Endothelial cell of umbilical vein (primary cell): ENCODE measurements around the gene GREB1. TPM values are rescaled to one million over a fixed set of nuclear protein-coding genes. Genes with fewer than 3 reads are reported as not detected.

Experiments used
- BruUV-seq: library from RNA; stranded (reverse); fragments of 400-500 nt; replicated peaks from 2 replicates; lab custom pipeline; 2021; lab: Mats Ljungman, UMichigan
- CTCF ChIA-PET: fragments of 300-600, 350-600 bp; sonication (Branson Sonifier 250); formaldehyde crosslinking; loops from one replicate; lab custom pipeline; 2021; ENCODE audit warnings: antibody characterized with exemption, inconsistent platforms; lab: Charles Lee
- POLR2A ChIA-PET: fragments of 300-600, 350-600 bp; sonication (Branson Sonifier 250); formaldehyde crosslinking; loops from one replicate; lab custom pipeline; 2021; ENCODE audit warnings: antibody characterized with exemption, inconsistent platforms; lab: Charles Lee
- DNase-seq: peaks from one replicate; pipeline ENCODE4 v3.0.0-alpha.2; 2011; ENCODE audit warnings: low read depth, low spot score
- FAIRE-seq: peaks from 2 replicates; lab custom pipeline; 2011; peaks lifted over from hg19 to GRCh38; lab: Jason Lieb, UNC
- H2AFZ ChIP-seq: 2 replicates; pipeline ENCODE4 v1.6.0; 2012; ENCODE audit warnings: low read depth, low read length, control low read depth, inconsistent platforms
- H3K27ac ChIP-seq: 2 replicates; pipeline ENCODE4 v1.5.1; 2011; ENCODE audit warnings: low read depth, mild to moderate bottlenecking, control low read depth, low read length, moderate library complexity; ENCODE audit not compliant: insufficient read depth
- H3K27me3 ChIP-seq, 2 experiments: 2 replicates each; pipeline versions ENCODE4 v1.6.0 to v1.6.1; 2011; ENCODE audit warnings: low read length in 2 of 2, mixed read lengths in 1 of 2; ENCODE audit not compliant: control insufficient read depth in 2 of 2, insufficient read depth in 2 of 2
- H3K36me3 ChIP-seq, 2 experiments: 2 replicates in 1 of 2; 3 replicates in 1 of 2; pipeline ENCODE4 v1.5.1; 2011; ENCODE audit warnings: low read length in 2 of 2, mild to moderate bottlenecking in 1 of 2, moderate library complexity in 1 of 2; ENCODE audit not compliant: control insufficient read depth in 2 of 2, insufficient read depth in 2 of 2; ENCODE audit errors: extremely low read depth in 1 of 2
- H3K4me1 ChIP-seq: 3 replicates; pipeline ENCODE4 v1.5.1; 2011; ENCODE audit warnings: mild to moderate bottlenecking, low read length; ENCODE audit not compliant: control insufficient read depth, insufficient read depth; ENCODE audit errors: extremely low read depth
- H3K4me2 ChIP-seq: 2 replicates; pipeline ENCODE4 v1.6.1; 2011; ENCODE audit warnings: low read length, control low read depth, mixed read lengths; ENCODE audit not compliant: insufficient read depth
- H3K4me3 ChIP-seq, 3 experiments: fragments of 200-600 bp in 1 of 3; sonication (generic), shearing (Covaris generic) in 1 of 3; replicated peaks in 1 of 3; 2 replicates each; pipeline ENCODE4 v1.5.1; 2011 to 2016; ENCODE audit warnings: control low read depth in 3 of 3, low read length in 3 of 3, mild to moderate bottlenecking in 2 of 3, inconsistent platforms in 1 of 3, low read depth in 1 of 3, moderate library complexity in 1 of 3; ENCODE audit not compliant: insufficient read depth in 1 of 3
- H3K79me2 ChIP-seq: 2 replicates; pipeline ENCODE4 v1.6.0; 2012; ENCODE audit warnings: low read length, inconsistent platforms; ENCODE audit not compliant: control insufficient read depth, insufficient read depth
- H3K9ac ChIP-seq: replicated peaks from 2 replicates; pipeline ENCODE3; 2011; ENCODE audit warnings: low read length, control low read depth; ENCODE audit not compliant: insufficient read depth; ENCODE audit errors: extremely low read depth
- H3K9me1 ChIP-seq: replicated peaks from 3 replicates; pipeline ENCODE4 v1.6.0; 2011; ENCODE audit warnings: mild to moderate bottlenecking, low read length; ENCODE audit not compliant: control insufficient read depth, insufficient read depth; ENCODE audit errors: extremely low read depth
- H3K9me3 ChIP-seq: replicated peaks from 2 replicates; pipeline ENCODE4 v1.5.1; 2012; ENCODE audit warnings: low read length, inconsistent platforms; ENCODE audit not compliant: control insufficient read depth, insufficient read depth
- H4K20me1 ChIP-seq: replicated peaks from 2 replicates; pipeline ENCODE3; 2011; ENCODE audit warnings: mild to moderate bottlenecking, low read length; ENCODE audit not compliant: control insufficient read depth, insufficient read depth; ENCODE audit errors: extremely low read depth
- EZH2 ChIP-seq: IDR thresholded peaks from 2 replicates; pipeline ENCODE4 v1.6.1; 2012; ENCODE audit warnings: borderline replicate concordance, low read depth, mild to moderate bottlenecking, moderate library complexity, low read length, inconsistent platforms; ENCODE audit not compliant: severe bottlenecking
- FOS ChIP-seq: IDR thresholded peaks from 2 replicates; pipeline ENCODE4 v1.6.1; 2011; ENCODE audit warnings: mild to moderate bottlenecking, low read length, moderate library complexity, borderline replicate concordance; ENCODE audit not compliant: insufficient read depth
- GATA2 ChIP-seq: IDR thresholded peaks from 2 replicates; pipeline ENCODE4 v1.7.0; 2011; ENCODE audit warnings: low read depth, mild to moderate bottlenecking, moderate library complexity, mixed read lengths, low read length; ENCODE audit not compliant: insufficient read length, insufficient read depth
- JUN ChIP-seq: IDR thresholded peaks from 2 replicates; pipeline ENCODE4 v1.6.1; 2011; ENCODE audit warnings: borderline replicate concordance, low read depth; ENCODE audit not compliant: insufficient read length, insufficient read depth
- MYC ChIP-seq: IDR thresholded peaks from one replicate; pipeline ENCODE4 v1.6.1; 2011; ENCODE audit warnings: mild to moderate bottlenecking, low read depth, low read length
- POLR2A ChIP-seq: IDR thresholded peaks from 2 replicates; pipeline ENCODE4 v1.6.1; 2012; ENCODE audit warnings: low read depth, mild to moderate bottlenecking, control low read depth, low read length
- POLR2AphosphoS5 ChIP-seq: IDR thresholded peaks from 2 replicates; pipeline ENCODE4 v1.6.1; 2012; ENCODE audit warnings: low read depth, mild to moderate bottlenecking, control low read depth, low read length, moderate library complexity; ENCODE audit not compliant: insufficient read depth
- dilution Hi-C: fragments of 300-500 bp; cut with MboI; formaldehyde crosslinking; loops from one replicate; pipeline ENCODE4 v1.15.0; 2019; ENCODE audit warnings: low sequenced_read_pairs; ENCODE audit not compliant: extremely low pct_ligation_motif_present
- intact Hi-C: fragments of 100-400 bp; cut with micrococcal nuclease; formaldehyde crosslinking; loops from one replicate; pipeline ENCODE4 v1.10.0; 2022
- polyA plus RNA-seq, 4 experiments: library from polyadenylated mRNA; depleted of rRNA in 3 of 4; stranded (reverse) in 3 of 4; unstranded in 1 of 4; fragments of >200 nt; gene quantifications; 2 replicates each; pipeline versions ENCODE4 v1.2.1 to v1.2.3, GENCODE V29; 2011 to 2012; ENCODE audit warnings: missing spikeins in 1 of 4
- total RNA-seq: library from RNA; stranded (reverse); gene quantifications from 2 replicates; pipeline ENCODE4 v1.2.3, GENCODE V29; 2021
- TF ChIP-seq, protein P1 (sequence below), 2 donors: IDR thresholded peaks; 1 replicate in 1 of 2; 2 replicates in 1 of 2; pipeline ENCODE4 v1.5.1; 2011; ENCODE audit warnings: low read length in 2 of 2, mild to moderate bottlenecking in 2 of 2, moderate library complexity in 2 of 2, control low read depth in 1 of 2, inconsistent platforms in 1 of 2, low read depth in 1 of 2; ENCODE audit not compliant: insufficient read depth in 1 of 2; ENCODE audit errors: extremely low read depth in 1 of 2
- TF ChIP-seq, protein P2 (sequence below): IDR thresholded peaks from 2 replicates; pipeline ENCODE4 v1.6.1; 2011; ENCODE audit not compliant: insufficient read depth, insufficient read length

Gene GREB1
- total and polyA plus RNA-seq, 2 donors (not counting 3 experiments of a cell fraction or from before 2014, with no cell fraction given): 0.17 to 0.58 TPM

GRCh38 chr2:11547912-11548497, 14.2 kb downstream of the GREB1 start:
- Histone ChIP-seq H3K79me2 (no peaks in the 10 kb centered on the region), H3K27me3 (no peaks in the 10 kb centered on the region), H3K4me1 (no peaks in the 10 kb centered on the region), H3K27ac (no peak overlapping the region), H4K20me1 (no peaks in the 10 kb centered on the region), H3K4me3 (no peak overlapping the region), H3K9ac (no peak overlapping the region), H3K36me3 (no peaks in the 10 kb centered on the region), H3K9me1 (no peaks in the 10 kb centered on the region), H3K4me2 (no peak overlapping the region), H3K9me3 (no peaks in the 10 kb centered on the region), H2AFZ (no peak overlapping the region)
- ChIA-PET POLR2A (no interaction called here), CTCF (interaction anchor here (2.3 kb wide), 1 partner anchor 10 kb away, joined by 8 read pairs; no protein-coding TSS in a partner anchor)
- no peak for FAIRE-seq
- TF ChIP-seq MYC: no peak
- TF ChIP-seq POLR2AphosphoS5: no peak
- no peak for TF ChIP-seq EZH2
- no peak for TF ChIP-seq FOS
- TF ChIP-seq, protein P1, sequence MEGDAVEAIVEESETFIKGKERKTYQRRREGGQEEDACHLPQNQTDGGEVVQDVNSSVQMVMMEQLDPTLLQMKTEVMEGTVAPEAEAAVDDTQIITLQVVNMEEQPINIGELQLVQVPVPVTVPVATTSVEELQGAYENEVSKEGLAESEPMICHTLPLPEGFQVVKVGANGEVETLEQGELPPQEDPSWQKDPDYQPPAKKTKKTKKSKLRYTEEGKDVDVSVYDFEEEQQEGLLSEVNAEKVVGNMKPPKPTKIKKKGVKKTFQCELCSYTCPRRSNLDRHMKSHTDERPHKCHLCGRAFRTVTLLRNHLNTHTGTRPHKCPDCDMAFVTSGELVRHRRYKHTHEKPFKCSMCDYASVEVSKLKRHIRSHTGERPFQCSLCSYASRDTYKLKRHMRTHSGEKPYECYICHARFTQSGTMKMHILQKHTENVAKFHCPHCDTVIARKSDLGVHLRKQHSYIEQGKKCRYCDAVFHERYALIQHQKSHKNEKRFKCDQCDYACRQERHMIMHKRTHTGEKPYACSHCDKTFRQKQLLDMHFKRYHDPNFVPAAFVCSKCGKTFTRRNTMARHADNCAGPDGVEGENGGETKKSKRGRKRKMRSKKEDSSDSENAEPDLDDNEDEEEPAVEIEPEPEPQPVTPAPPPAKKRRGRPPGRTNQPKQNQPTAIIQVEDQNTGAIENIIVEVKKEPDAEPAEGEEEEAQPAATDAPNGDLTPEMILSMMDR (IDR thresholded peaks at IDR 0.05; ENCODE audit: extremely low read depth in 1 of 2, insufficient read depth in 1 of 2, low read depth in 1 of 2, low read length in 2 of 2): no peak
- TF ChIP-seq GATA2: no peak
- TF ChIP-seq JUN: no peak
- no peak for TF ChIP-seq POLR2A
- TF ChIP-seq, protein P2, sequence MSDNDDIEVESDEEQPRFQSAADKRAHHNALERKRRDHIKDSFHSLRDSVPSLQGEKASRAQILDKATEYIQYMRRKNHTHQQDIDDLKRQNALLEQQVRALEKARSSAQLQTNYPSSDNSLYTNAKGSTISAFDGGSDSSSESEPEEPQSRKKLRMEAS: no peak
- intact Hi-C loops: no loop called here
- dilution Hi-C loops: no loop called here
- no peak for DNase-seq
- BruUV-seq: no TSS peak
